VCaP (cell line): ENCODE results near the gene HIP1.
A peak's percentile ranks its signal among the peaks of the same experiment; 100 is the strongest.

ENCODE experiments used
- H3K27ac ChIP-seq: fragments of 450-650 bp; 2 replicates; pipeline ENCODE4 v1.5.1; 2017
- CTCF ChIP-seq: fragments of 450-650 bp; conservative IDR thresholded peaks from 2 replicates; pipeline ENCODE4 v1.5.1; 2017; ENCODE audit warnings: mild to moderate bottlenecking, moderate library complexity

HIP1 gene

GRCh38 chr7:75654855-75655254 lies 83.9 kb downstream of the HIP1 start:
- TF ChIP-seq CTCF, result no peak
- H3K27ac ChIP-seq, result no peak overlapping the region

- no peak overlapping the region for H3K27ac ChIP-seq
- TF ChIP-seq CTCF, result no peak
Measured at GRCh38 chr7:75653651-75654050, 85.1 kb downstream of the HIP1 start.

GRCh38 chr7:75652788-75653187 lies 86.0 kb downstream of the HIP1 start:
- TF ChIP-seq CTCF, result no peak
- H3K27ac ChIP-seq, result no peak overlapping the region

- H3K27ac ChIP-seq, result peak overlapping the region; percentile 29; the same call in 1 of the 2 replicates
- TF ChIP-seq CTCF, result no peak
Measured at GRCh38 chr7:75650681-75651080, 88.1 kb downstream of the HIP1 start.

GRCh38 chr7:75650062-75650461 lies 88.7 kb downstream of the HIP1 start:
- H3K27ac ChIP-seq, result peak overlapping the region; percentile 29; the same call in 1 of the 2 replicates
- TF ChIP-seq CTCF, result no peak

- no peak for TF ChIP-seq CTCF
- H3K27ac ChIP-seq, result no peak overlapping the region; the same call in 1 of the 2 replicates
Measured at GRCh38 chr7:75649462-75649861, 89.3 kb downstream of the HIP1 start.

GRCh38 chr7:75647709-75648438 lies 90.9 kb downstream of the HIP1 start:
- no peak for TF ChIP-seq CTCF
- H3K27ac ChIP-seq, result no peak overlapping the region
